Renal cortical epithelial cell (primary cell): Measurements from ENCODE around the gene DLX3. TPM values are rescaled to one million over a fixed set of nuclear protein-coding genes. Genes with fewer than 3 reads are reported as not detected.

ENCODE experiments used
- DNase-seq: peaks from one replicate; pipeline ENCODE4 v3.0.0-alpha.2; 2011; ENCODE audit warnings: low read depth
- total RNA-seq: library from RNA; depleted of rRNA; stranded (reverse); fragments of >200 nt; gene quantifications from 2 replicates; pipeline ENCODE4 v1.2.3, GENCODE V29; 2014

The DLX3 gene
- total RNA-seq, 1 donor from 2014 or later: not detected

DNA sequence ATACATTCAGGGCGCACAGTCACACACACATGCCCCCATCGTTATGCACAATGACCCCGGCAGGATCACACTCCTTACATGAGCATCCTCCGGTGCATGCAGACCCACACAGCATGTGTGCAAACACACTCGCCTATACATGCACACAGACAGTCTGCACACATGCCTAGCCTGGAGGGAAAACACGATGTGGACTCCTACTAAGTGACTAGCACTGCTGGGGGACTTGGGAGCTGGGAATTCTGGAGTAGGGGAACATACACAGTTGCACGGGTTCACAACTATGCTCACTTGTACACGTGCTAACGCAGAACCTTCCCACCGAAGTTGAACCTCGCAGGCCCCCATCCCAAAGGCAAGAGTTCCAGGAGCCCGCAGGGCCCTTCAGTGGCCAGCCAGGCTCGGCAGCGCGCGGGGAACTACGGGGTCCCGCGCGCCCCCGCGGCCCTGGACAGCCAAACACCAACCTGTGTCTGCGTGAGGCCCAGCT is 2.0 kb downstream of the DLX3 start:
- no peak for DNase-seq

DNA sequence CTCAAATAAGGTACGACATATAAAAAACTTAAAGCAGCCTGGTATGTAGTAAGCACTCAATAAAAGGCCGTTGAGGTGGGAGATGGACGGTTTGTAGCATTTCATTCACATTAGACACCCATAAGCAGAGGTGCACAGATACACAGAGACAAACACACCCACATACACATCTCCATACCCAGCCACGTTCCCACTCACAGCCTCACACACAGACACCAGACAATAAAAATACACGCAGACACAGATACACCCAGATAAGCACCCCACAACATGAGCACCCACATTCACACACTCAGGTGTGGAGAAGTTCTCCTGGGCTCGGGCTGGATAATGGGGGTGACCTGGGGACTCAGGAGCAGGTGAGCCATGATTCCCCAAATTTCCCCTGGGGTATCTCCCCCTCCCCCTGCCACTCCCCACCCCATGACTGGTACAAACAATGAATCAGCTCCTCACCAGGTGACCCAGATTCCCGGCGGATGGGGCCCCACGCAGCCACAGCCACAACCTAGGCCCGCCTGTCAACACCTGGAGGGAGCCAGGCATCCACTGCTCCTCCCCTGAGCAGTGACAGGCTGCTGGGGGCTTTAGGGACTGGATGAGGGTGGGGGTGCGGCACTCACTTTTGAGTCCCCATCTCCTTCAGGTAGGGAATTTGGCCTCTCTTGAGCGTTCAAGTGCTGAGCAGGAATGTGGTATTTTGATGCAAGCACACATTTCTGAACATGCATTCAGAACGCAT is 2.7 kb downstream of the DLX3 start:
- no peak for DNase-seq

DNA sequence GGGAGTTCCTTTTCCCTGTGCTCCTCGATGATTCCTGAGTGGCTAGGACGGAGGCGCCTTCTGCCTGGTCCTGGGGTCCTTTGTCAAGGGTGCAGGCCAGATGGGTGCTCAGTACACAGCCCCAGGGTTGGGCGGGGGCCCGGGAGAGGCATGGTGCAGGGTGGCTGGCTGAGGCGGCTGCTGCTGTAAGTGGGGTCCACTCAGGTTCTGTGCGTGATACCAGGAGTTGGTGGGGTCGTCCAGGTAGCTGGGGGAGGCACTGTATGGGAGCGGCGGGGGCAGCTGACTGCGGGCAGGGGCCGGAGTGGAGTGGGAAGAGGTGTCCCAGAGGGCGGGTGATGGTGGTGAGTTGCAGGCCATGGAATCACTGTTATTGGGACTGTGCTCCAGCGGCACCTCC is 3.6 kb downstream of the DLX3 start:
- DNase-seq: no peak

DNA sequence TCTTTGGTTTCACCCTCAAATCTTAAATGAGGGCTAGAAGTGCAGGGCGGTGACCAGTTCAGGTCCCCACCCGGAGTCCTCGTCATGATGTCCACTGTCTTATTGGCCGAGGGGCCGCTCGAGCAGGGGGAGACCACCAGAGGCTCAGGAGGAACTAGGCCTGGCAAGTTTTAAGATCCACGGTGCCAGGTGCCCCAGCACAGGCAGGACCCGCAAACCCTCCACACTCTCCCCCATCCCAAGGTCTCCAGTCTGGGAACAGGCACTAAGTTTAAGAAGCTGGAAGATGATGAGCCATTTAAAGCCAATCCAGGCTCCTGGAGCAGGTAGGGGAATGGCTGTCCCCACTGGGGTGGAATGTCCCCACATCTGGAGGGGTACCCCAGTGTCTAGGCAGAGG is 4.1 kb downstream of the DLX3 start:
- DNase-seq: no peak

DNA sequence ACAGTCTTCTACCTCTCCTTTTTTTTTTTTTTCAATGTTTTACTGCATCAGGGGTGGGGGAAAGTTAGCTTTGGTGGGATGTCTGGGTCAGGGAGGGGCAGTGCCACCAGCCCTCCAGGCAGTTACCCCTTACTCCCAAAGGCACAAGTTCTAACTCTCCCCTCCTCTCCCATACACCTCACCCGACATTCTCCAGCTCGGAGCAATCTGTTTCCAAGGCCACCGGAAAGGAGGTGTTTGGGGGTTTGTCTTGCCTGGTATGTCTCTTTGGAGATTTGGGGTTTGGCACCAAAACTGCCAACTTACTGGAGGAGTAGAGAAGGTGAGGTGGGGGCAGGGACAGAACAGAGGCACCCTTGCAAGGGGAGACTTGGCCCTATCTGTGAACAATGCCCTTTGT is 4.7 kb downstream of the DLX3 start:
- no peak for DNase-seq

DNA sequence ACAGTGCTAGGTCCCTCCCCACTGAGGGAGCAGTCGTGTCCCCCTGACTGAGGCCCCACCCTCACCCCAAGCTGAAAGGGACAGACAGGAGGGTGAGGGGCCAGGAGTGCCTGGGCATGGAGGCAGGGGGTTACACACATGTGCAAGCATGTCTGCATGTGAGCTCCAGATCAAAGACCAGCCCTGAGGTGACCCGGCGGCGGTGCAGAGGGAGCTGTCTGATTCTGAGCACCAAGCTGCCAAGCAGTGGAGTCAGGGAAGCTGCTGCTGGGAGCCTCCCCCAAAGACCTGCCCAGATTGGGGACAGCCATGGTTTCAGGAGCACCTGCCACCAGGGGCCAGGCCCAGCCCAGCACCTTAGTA is 5.5 kb downstream of the DLX3 start:
- DNase-seq: no peak

DNA sequence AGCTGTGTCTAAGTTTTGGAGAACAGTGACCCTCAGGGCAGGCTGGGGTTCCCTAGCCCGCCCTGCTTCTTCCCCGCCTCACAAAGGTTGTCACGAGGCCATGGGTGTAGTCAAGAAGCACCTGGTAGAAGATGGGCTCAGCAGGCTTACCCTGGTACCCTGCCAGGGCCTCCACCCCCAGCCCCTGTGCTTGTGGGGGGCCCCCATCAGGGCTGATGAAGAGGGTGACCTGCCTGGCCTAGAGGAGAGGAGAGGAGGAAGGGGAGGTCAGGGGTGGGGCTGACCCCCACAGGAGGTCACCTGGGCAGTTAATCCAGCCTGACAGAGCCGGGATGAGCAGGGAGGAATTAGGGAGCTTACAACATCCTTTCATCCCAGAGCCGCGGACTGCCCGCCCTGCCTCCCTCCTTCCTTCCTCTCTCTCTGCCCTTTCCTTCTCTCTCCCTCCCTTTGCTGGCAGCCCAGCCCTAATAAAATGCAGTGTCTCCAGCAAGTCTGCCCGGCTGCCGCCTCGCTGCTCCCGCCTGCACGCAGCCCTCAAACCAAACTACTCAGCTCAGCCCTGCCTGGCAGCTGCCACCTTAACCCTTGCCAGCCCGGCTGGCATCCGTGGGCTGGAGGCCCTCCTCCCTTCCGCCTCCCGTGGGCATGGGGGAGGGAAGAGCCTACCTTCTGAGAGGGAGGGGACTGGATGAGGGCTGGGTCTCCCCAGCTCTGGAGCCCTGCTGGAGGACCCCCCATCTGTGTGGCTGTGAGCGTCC is 7.2 kb downstream of the DLX3 start:
- DNase-seq: no peak

DNA sequence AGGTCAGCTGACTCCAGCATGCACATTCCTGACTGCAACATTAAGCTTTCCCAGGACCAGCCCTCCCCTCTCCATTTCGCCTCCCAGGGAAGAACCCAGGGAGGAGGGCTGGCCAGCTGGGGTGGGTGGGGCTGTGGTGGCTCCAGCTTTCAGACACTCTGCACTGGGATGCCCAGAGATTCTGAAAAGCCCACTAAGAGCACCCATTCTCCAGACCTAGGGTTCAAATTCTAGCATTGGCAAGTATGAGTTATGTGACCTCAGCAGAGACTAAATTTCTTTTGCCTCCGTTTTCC is 7.8 kb downstream of the DLX3 start:
- DNase-seq: no peak

DNA sequence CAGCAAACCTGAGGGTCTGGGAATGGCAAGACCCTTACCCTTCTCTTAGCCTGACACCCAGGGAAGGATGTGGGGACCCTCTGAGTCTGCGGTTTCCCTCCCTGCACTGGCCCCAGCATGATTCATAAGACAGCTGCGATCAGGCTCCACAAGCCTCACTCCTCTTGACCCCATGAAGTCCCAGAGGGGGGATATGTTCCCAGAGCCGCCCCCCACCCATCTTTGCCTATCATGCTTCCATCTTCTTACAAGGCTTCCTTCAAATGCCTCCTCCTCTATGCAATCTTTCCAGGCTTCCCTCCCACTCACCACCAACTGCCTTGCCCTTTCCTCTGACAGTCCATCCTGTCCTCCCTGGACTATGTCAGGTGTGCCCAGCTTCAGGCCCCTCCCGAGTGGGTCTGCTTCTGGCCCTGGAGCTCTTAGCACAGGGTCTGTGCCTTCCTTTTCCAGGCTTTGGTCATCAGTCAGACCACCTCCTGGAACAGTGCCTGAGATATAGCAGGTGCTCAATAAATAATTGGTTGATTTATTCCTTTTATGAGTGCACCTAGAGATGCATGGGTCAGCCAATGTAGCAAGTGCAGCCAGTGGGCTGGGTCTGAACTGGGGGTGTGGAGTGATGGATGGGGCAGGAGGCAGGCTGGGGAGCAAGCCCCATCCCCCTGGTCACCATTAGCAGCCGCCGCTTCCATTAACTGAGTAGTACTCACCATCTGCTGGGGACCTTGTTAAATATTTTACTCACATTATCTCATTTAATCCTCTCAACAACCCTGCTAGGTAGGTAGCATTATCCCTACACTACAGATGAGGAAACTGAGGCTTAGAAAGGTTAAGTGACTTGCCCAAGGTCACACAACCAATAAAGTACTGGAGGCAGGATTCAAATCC is 8.4 kb downstream of the DLX3 start:
- no peak for DNase-seq

DNA sequence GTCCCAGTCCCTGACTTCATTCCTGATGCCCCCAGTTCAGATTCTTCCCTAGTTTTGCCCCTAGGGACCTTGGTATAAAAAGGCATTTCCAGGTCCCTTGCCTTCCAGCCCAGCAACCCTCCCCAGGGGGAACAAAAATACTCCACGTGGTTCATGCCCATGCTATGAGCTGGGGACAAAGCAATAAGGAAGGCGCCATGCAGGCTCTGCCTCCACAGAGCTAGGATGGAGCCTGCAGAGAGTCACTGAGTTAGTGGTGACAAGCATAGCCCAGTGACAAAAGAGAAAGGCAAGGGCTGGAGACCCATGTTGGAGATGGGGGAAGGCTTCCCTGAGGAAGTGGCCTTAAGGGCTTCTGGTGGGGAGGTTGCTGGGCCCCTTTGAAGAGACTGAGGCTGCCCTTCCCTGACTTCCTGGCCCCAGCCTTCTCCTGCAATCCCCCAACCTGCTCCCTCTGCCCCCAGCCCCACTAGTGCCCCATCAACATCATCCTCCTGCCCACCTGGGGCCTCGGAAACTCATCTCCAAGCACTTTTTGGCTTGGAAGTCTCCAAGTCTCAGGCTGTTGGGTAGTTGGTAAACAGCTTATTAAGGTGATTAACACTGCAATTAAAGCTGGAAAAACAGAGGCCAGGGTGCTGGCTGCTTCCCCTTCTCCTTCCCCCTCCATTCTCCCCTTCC is 9.6 kb downstream of the DLX3 start:
- no peak for DNase-seq

DNA sequence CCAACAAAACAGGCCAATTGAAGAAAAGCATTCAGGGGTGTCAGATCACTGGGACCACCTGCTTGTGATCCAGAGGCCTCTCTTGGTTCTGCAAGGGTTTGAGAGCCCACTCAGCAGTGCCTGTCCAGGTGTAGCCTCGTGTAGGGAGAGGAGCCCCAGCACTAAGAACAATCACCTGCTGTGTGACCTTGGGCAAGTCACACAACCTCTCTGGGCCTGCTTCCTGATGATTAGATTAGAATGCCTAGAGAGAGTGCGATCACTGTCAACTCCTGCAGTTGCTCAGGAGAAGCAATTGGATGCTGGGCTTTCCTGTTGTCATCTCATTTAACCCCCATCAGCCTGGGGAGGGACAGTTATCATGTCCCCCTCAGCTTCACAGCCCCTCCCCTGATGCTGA is 10.2 kb downstream of the DLX3 start:
- DNase-seq: no peak

DNA sequence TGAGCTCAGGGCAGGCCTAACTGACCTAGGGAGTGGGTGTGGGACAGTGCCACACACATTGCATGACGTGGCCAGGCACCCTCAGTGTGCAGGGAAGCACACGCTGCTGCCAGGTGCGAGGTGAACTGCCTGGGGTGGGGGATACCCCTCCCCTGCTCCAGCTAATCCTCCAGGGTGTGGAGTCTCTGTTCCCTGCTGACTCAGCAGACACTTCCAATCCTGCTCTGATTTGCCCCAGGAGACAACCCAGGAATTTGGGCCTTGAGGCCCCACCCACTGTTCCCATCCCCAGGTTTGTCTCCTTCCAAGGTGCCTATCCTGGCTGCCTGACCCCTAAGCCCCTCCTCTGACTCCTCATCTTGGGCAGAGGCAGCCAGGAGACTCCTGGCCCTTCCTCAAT is 10.7 kb downstream of the DLX3 start:
- no peak for DNase-seq

DNA sequence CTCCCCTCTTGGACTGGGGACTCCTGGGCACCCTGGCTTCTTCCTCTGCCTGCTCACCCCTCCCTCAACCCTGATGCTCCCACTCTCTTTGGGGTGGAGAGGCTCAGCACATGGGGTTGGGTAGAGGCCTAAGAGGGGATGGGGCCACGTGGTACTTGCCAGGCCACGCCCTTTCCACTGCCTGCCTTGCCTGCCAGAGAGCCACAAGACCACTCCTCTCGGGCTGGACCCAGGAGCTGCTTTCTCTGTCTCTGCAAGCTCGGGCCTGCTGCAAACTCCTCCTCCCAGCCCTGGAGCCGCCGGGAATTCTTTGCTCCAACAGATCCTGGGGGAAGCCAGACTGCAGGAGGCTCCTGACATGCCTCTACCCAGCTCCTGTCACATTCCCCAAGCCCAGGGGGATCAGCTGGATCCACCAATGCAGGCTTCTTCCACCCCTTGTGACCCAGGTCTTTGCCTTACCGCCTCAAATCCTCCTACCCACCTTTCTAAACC is 14.3 kb downstream of the DLX3 start:
- DNase-seq: no peak

DNA sequence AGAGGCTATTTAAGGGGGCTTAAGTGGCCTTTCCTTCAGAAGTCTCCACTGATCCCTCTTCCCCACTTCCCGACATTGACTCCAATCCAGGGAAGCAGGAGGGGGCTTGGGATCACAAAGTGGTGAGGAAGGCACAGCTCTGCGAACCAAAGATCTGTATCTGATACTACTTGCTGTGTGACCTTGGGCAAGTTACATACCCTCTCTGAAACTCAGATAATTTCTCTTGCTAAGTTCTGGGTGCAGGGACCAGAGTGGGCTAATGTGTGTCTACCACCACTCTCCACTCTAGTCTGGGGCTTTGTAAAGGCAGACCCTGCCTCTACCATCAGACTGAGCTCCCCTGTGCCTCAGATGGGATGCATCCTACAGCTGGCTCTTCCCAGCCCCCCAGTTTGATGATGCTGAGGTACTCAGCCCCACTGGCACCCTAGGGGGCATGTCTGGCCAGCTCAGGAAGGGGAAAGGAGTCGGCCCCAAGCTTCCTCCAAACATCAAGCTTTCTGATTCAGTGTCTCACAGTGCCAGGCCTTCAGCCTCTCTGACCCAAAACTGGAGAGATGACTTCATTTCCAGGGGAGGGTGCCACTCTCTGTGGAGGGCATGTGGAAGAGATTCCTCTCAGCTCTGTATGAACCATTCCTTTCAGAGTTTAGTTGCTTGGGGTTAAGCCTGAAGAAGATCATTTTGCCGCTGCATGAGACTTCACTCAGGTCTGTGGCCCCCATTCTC is 15.1 kb downstream of the DLX3 start:
- DNase-seq: no peak

DNA sequence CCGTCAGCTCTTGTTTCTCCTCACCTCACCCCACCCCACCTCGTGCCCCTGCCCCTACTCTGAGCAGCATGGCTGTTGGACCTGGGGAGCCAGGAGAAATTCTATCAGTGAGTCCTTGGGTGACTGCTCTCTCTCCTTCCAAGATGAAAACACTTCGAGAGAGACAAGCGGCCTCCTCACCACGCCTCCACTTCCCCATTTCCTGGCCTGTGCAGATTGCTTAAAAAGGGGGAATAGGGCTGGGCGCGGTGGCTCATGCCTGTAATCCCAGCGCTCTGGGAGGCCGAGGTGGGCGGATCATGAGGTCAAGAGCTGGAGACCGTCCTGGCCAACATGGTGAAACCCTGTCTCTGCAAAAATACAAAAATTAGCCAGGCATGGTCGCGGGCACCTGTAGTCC is 16.5 kb downstream of the DLX3 start:
- no peak for DNase-seq

DNA sequence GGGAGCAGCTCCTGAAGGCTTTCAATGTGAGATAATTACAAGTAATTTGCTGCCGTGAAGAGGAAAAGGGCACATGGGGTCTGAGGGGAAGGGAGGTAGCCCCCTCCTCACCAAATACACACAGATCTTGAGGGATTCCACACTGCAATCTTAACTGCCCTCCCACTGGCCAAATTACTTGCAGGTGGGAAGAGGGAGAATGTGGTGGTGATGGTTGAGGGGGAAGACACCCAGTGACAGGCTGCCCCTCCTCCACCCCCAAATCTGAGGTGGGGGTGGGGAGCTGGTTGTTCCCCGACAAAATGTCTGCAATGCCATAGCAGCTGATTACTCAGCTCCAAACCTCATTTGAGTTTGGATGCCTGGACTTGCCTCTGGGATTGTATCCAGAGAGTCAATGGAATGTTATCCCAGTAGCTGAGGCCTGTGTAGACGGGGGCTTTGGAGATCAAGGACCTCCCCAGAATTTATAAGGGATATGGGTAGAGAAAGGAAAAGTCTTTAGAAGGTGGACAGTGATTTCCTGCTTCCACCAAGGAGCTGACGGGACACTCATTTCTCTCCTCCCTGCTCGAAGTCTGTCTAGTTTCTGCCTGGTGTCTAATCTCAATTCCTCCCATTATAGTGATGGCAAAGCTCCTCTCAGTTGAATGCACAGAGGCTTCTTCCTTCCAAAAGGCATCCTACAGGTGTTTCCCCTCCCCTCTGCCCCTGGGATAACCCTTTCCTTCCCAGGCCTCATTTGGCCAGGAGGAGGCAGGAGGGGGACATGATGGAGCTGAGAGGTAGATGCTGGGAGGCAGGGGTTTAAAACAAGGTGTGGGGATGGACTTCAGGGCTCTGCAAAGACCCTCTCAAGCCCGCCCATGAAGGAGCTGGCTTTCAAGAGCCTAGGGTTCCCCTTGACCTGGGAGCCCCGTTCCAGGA is 17.3 kb downstream of the DLX3 start:
- no peak for DNase-seq

DNA sequence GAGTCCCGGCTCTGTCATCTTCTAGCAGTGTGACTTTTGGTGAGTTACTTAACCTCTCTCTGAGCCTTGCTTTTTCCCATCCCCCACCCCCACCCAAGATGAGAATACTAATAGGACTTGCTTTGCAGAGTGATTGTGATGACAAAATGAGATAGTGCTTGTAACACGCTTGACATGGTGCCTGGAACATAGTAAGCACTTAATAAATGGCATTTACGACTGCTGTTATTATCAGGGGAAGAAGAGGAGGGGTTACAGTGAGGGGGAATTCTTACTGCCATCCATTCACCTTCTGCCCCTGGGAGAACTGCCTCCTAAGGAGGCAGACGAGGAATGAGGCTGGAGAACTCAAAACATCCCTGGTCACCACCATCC is 18.2 kb downstream of the DLX3 start:
- no peak for DNase-seq

DNA sequence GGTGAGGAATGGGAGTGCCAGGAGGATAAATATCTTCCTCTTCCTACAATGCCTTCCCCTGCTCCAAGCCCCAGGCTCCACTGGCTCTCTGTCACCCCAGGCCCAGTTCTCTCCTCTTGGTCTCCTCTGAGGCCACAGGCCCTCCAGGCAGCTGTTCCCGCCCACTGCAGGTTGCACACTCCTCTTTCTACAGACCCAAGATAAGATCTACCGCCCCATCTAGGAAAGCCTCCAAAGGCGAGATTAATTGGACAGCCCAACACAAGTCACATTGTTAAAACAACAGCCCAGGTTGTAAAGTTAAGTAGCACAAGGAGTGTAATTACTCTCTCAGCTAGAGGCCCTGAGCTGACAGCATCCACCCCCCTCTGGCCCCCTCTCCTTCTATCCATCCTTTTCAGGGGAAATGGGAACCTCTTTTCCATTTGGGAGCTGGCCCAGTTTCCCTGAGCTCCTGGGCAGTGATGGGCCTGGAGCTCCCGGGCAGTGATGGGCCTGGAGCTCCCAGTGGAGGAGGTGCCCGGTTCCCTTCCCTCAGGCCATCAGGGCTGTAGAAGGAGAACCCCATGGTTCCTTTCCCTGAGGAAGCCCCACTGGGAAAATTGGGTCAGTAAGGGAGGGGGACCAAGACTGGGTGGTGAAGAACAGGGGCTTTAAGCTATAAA is 18.7 kb downstream of the DLX3 start:
- DNase-seq: no peak

DNA sequence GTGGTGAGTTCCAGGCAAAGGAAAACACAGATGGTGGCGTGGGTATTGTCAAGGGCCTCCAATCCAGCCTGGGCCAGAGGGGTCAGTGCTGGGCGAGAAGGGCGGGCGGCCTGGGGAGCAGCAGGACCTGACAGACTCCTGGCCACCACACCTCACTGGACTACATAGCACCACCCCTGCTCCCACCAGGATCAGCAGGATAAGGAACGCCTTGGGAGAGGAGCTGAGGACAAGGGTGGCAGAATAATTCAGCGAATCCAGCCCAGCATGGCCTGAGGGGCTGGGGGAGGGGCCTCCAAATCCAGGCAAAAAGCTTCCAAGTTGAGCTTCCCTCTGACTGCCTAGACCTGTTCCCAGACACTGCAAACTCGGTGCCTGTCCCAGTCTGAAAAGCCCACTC is 19.5 kb downstream of the DLX3 start:
- DNase-seq: no peak

DNA sequence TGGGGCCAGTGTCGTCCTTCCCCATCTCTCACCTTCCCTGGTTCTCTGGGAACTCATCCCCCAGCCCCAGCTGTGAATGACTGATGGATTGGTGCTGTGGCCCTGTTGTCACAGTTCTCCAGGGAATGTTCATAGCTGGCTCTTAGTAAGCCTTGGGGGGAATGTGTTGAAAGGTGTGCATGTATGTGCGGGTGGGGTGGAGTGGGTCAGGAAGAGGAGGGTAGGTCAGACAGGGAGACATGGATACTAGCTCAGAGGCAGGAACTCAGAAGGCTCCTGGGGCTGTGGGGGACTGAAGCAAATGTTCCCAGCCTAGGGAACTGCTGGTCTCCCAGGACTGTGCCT is 21.8 kb downstream of the DLX3 start:
- DNase-seq: no peak
